MM.1S (cell line): Measurements from ENCODE around the gene PWP2.
"Not testable (repeated sequence)": the region's sequence is repeated elsewhere in the genome, so short reads cannot be mapped to it uniquely, and the experiment has no call there.

Experiments used
- EZH2 ChIP-seq: fragments of 300-600 bp; sonication (generic); optimal IDR thresholded peaks from 2 replicates; pipeline ENCODE3; 2017; ENCODE audit warnings: low read depth, mild to moderate bottlenecking, antibody characterized with exemption, low read length, mixed read lengths
- EZH2phosphoT487 ChIP-seq: fragments of 300-600 bp; sonication (generic); IDR thresholded peaks from 2 replicates; pipeline ENCODE4 v1.6.1; 2018; ENCODE audit warnings: antibody characterized with exemption, low read length

GRCh38 chr21:44140552-44140932, 33.3 kb downstream of the PWP2 start:
- TF ChIP-seq EZH2, EZH2phosphoT487: not testable (repeated sequence)
